ENCODE data around the gene B9D2. TPM values are rescaled to one million over a fixed set of nuclear protein-coding genes. Genes with fewer than 3 reads are reported as not detected.

Gene B9D2
- total and polyA plus RNA-seq, 2 donors (not counting 1 experiment from before 2014, with no cell fraction given), result 2.3 to 5.3 TPM

DNA sequence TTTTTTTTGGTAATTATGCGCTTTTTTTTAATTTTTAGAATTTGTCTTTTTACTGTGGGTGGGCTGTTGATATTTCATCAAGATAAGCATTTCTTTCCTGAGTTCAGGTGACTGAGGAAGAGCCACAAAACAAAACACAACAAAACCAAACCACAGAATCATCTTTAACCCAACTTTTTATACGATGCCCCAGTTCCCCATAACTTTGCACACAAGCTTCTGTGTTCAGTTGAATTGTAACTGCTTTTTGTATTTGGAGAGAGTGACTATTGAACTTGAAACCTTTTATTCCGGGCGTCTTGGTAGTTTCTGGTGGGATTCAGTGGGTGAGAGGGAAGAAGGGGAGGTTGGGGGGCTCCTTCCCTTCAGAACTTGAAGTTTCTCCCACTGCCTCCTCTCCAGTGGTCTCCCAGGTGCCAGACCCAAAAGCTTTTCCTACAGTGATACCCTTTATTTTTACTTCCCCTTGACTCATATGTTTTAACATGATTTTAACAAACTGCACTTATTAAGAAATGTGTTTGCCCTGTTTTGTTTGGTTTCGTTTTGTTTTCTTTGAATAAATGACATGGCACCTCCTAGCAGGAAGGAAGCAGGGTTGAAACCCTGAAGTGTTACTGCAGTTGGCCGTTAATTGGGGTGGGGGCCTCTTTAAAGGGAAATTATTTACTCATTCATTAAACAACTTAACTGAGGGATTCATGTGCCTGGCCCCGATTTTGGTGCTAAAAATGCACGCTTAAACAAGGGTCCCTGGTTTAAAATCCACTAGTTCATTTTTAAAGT, 56.7 kb downstream of the B9D2 start:
- Histone ChIP-seq H3K27me3 (ENCODE audit: control insufficient read depth, insufficient read depth, low read length) (no peaks in the 10 kb centered on the region), H2AFZ (ENCODE audit: low read length) (no peak overlapping the region), H3K4me2 (ENCODE audit: extremely low read depth, insufficient read depth, low read length) (no peak overlapping the region), H3K27ac (ENCODE audit: insufficient read depth, low read length) (peak overlapping the region; percentile 1), H3K9me3 (ENCODE audit: control insufficient read depth, insufficient read depth, low read depth, low read length) (no peaks in the 10 kb centered on the region), H3K9ac (ENCODE audit: insufficient read depth, low read length) (no peak overlapping the region), H3K4me1 (ENCODE audit: control insufficient read depth, extremely low read depth, insufficient read depth, low read length) (peaks cover 8% of the 10 kb centered on the region), H4K20me1 (ENCODE audit: control insufficient read depth, extremely low read depth, insufficient read depth, low read length) (no peaks in the 10 kb centered on the region), H3K36me3 (ENCODE audit: control insufficient read depth, insufficient read depth, low read length) (peaks cover 15% of the 10 kb centered on the region), H3K4me3 (replicated peaks in 1 of 4; ENCODE audit: control extremely low read depth in 1 of 4, insufficient read depth in 1 of 4, low read depth in 3 of 4, low read length in 4 of 4) (no peak overlapping the region), H3K79me2 (ENCODE audit: control insufficient read depth, insufficient read depth, low read length) (peaks cover 9% of the 10 kb centered on the region)
- TF ChIP-seq CTCF (conservative IDR thresholded peaks at IDR 0.05 in 1 of 2, IDR thresholded peaks at IDR 0.05 in 1 of 2; ENCODE audit: low read depth in 1 of 2, low read length in 2 of 2), result no peak
- TF ChIP-seq EZH2 (IDR thresholded peaks at IDR 0.05; ENCODE audit: low read length, missing control alignments), result no peak
- no peak for DNase-seq (ENCODE audit: low read depth in 2 of 2)

DNA sequence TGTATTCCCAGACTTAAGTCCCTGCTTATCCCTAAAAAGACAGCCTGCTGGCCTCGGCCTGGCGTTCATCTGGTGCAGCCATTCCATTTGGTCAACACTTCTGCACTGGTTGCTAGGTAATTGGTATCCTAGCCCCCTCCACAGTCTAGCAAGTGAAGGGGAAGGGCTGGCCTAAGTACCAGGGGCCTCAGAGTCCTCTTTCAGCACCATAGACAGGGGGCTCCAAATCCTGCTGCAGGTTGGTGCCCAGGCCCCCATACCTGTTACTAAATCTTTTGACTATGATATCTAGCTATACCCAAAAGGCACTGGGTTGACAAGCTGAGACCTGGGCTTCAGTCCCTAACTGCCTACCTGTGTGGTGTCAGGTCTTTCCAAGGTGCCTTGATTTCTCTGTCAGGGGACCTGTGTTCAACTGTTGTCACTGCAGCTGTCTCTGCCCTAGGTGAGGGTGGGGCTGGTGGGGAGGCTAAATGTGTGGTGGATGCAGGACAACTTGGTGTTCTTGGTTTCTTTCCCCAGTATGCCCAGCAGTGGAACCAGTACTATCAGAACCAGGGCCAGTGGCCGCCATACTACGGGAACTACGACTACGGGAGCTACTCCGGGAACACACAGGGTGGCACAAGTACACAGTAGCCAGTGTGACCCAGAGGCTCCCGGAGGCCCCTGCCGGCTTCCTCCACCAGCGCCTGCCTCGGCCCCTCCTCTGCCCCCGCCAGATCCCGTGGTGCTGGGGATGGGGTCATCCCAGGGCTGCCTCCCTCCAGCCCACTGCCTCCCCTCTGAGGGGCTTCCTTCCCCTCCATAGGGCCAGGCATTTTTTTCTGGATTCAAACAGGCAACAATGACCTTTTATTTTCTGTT, 57.8 kb downstream of the B9D2 start:
- no peak overlapping the region for H2AFZ ChIP-seq (ENCODE audit: low read length)
- no peak overlapping the region for H3K9ac ChIP-seq (ENCODE audit: insufficient read depth, low read length)
- no peak for TF ChIP-seq EZH2 (IDR thresholded peaks at IDR 0.05; ENCODE audit: low read length, missing control alignments)
- no peak for TF ChIP-seq CTCF (conservative IDR thresholded peaks at IDR 0.05 in 1 of 2, IDR thresholded peaks at IDR 0.05 in 1 of 2; ENCODE audit: low read depth in 1 of 2, low read length in 2 of 2)
- no peak overlapping the region for H3K4me3 ChIP-seq (replicated peaks in 1 of 4; ENCODE audit: control extremely low read depth in 1 of 4, insufficient read depth in 1 of 4, low read depth in 3 of 4, low read length in 4 of 4)
- H3K27me3 ChIP-seq (ENCODE audit: control insufficient read depth, insufficient read depth, low read length), result no peaks in the 10 kb centered on the region
- no peaks in the 10 kb centered on the region for H3K9me3 ChIP-seq (ENCODE audit: control insufficient read depth, insufficient read depth, low read depth, low read length)
- peaks cover 22% of the 10 kb centered on the region for H3K36me3 ChIP-seq (ENCODE audit: control insufficient read depth, insufficient read depth, low read length)
- no peak overlapping the region for H3K4me2 ChIP-seq (ENCODE audit: extremely low read depth, insufficient read depth, low read length)
- H4K20me1 ChIP-seq (ENCODE audit: control insufficient read depth, extremely low read depth, insufficient read depth, low read length), result no peaks in the 10 kb centered on the region
- H3K79me2 ChIP-seq (ENCODE audit: control insufficient read depth, insufficient read depth, low read length), result peaks cover 3% of the 10 kb centered on the region
- no peak for DNase-seq (ENCODE audit: low read depth in 2 of 2)
- no peak overlapping the region for H3K27ac ChIP-seq (ENCODE audit: insufficient read depth, low read length)
- peaks cover 8% of the 10 kb centered on the region for H3K4me1 ChIP-seq (ENCODE audit: control insufficient read depth, extremely low read depth, insufficient read depth, low read length)
